Activated CD8-positive, alpha-beta memory T cell treated with anti-CD3 and anti-CD28 coated beads for 1 hour (primary cell): Measurements from ENCODE around the gene OR7C1.
"Not testable (repeated sequence)": the region's sequence is repeated elsewhere in the genome, so short reads cannot be mapped to it uniquely, and the experiment has no call there.

Experiments used
- DNase-seq, 2 donors: peaks; one replicate each; pipeline ENCODE4 v3.0.0-alpha.2; 2020; ENCODE audit warnings: low read depth in 1 of 2; ENCODE audit errors: extremely low read depth in 1 of 2

Gene OR7C1

GRCh38 chr19:14835011-14835410, at the start of gene OR7C1, which contains the start of gene OR7A5:
TSS of gene OR7C1 (minus strand) at chr19:14835185. CDS start at chr19:14800136, 35,049 bp downstream.
TSS of gene OR7A5 (minus strand) at chr19:14835185. CDS start at chr19:14828241, 6,944 bp downstream.
- DNase-seq = no peak

- DNase-seq = no peak
These were observed 36.7 kb upstream of the OR7C1 start for GRCh38 chr19:14871619-14872230.

GRCh38 chr19:14868497-14868896, 33.5 kb upstream of the OR7C1 start:
- no peak for DNase-seq

GRCh38 chr19:14848822-14849221, 13.8 kb upstream of the OR7C1 start, which contains the start of gene OR7A10:
TSS of gene OR7A10 (minus strand) at chr19:14848922. CDS start at chr19:14841877, 7,045 bp downstream.
- no peak for DNase-seq

- no peak for DNase-seq
These were observed 8.6 kb upstream of the OR7C1 start for GRCh38 chr19:14843578-14843977.

- DNase-seq = no peak
These were observed 8.2 kb upstream of the OR7C1 start for GRCh38 chr19:14843169-14843568.

- DNase-seq = no peak
These were observed 5.2 kb upstream of the OR7C1 start for GRCh38 chr19:14840206-14840605.

GRCh38 chr19:14837391-14837790, 2.4 kb upstream of the OR7C1 start:
- no peak for DNase-seq

- no peak for DNase-seq
These were observed 4.3 kb downstream of the OR7C1 start for GRCh38 chr19:14830702-14831101.

- no peak for DNase-seq
These were observed 9.0 kb downstream of the OR7C1 start for GRCh38 chr19:14826006-14826405.

- DNase-seq = no peak
These were observed 13.0 kb downstream of the OR7C1 start for GRCh38 chr19:14821937-14822336.

- no peak for DNase-seq
These were observed 16.4 kb downstream of the OR7C1 start for GRCh38 chr19:14818588-14818987.

- DNase-seq = no peak
These were observed 17.9 kb downstream of the OR7C1 start for GRCh38 chr19:14817052-14817451.

- DNase-seq = no peak
These were observed 19.9 kb downstream of the OR7C1 start for GRCh38 chr19:14814982-14815652.

GRCh38 chr19:14809272-14810057, 25.5 kb downstream of the OR7C1 start:
- no peak for DNase-seq

GRCh38 chr19:14804765-14805164, 30.2 kb downstream of the OR7C1 start:
- no peak for DNase-seq

- no peak for DNase-seq
These were observed 36.2 kb downstream of the OR7C1 start for GRCh38 chr19:14798760-14799159.

GRCh38 chr19:14796021-14796420, 39.0 kb downstream of the OR7C1 start:
- DNase-seq = no peak

- no peak for DNase-seq
These were observed 39.8 kb downstream of the OR7C1 start for GRCh38 chr19:14795078-14795721.

GRCh38 chr19:14792250-14792649, 42.7 kb downstream of the OR7C1 start:
- DNase-seq = not testable (repeated sequence)

- DNase-seq = no peak
These were observed 48.5 kb downstream of the OR7C1 start for GRCh38 chr19:14786421-14786851.
